ENCODE data around the gene CA10.

The CA10 gene

GRCh38 chr17:51709694-51710633 is 448.6 kb downstream of the CA10 start:
- no peak for DNase-seq

GRCh38 chr17:51707216-51707615 is 451.3 kb downstream of the CA10 start:
- no peak for DNase-seq

GRCh38 chr17:51706093-51706492 is 452.4 kb downstream of the CA10 start:
- no peak for DNase-seq

- DNase-seq: no peak
Measured at GRCh38 chr17:51703361-51704341, 454.9 kb downstream of the CA10 start.

- DNase-seq: no peak
Measured at GRCh38 chr17:51702963-51703360, 455.6 kb downstream of the CA10 start.

GRCh38 chr17:51701501-51701900 is 457.0 kb downstream of the CA10 start:
- DNase-seq: no peak

GRCh38 chr17:51700011-51700760 is 458.3 kb downstream of the CA10 start:
- DNase-seq: no peak

- DNase-seq: no peak
Measured at GRCh38 chr17:51699303-51699702, 459.2 kb downstream of the CA10 start.

- no peak for DNase-seq
Measured at GRCh38 chr17:51692917-51693316, 465.6 kb downstream of the CA10 start.

- DNase-seq: no peak
Measured at GRCh38 chr17:51687887-51688286, 470.6 kb downstream of the CA10 start.

GRCh38 chr17:51685287-51685909 is 473.1 kb downstream of the CA10 start:
- peak; percentile 75 for DNase-seq

- DNase-seq: no peak
Measured at GRCh38 chr17:51684214-51684613, 474.3 kb downstream of the CA10 start.

GRCh38 chr17:51683291-51683690 is 475.2 kb downstream of the CA10 start:
- no peak for DNase-seq

- DNase-seq: no peak
Measured at GRCh38 chr17:51682115-51682514, 476.4 kb downstream of the CA10 start.

- DNase-seq: no peak
Measured at GRCh38 chr17:51677875-51678274, 480.6 kb downstream of the CA10 start.

GRCh38 chr17:51676691-51677487 is 481.6 kb downstream of the CA10 start:
- no peak for DNase-seq

GRCh38 chr17:51674579-51675255 is 483.8 kb downstream of the CA10 start:
- peak; percentile 13 for DNase-seq

GRCh38 chr17:51673070-51673469 is 485.4 kb downstream of the CA10 start:
- no peak for DNase-seq

GRCh38 chr17:51672065-51672464 is 486.4 kb downstream of the CA10 start:
- no peak for DNase-seq

- DNase-seq: no peak
Measured at GRCh38 chr17:51670899-51671298, 487.6 kb downstream of the CA10 start.

- DNase-seq: no peak
Measured at GRCh38 chr17:51668963-51669246, 489.6 kb downstream of the CA10 start.
